Tibial nerve (tissue), 4 donors: ENCODE results near the gene UVSSA. TPM values are rescaled to one million over a fixed set of nuclear protein-coding genes. Genes with fewer than 3 reads are reported as not detected.
"Not testable (repeated sequence)": the region's sequence is repeated elsewhere in the genome, so short reads cannot be mapped to it uniquely, and the experiment has no call there.

Experiments
- DNase-seq, 2 donors: peaks; one replicate each; pipeline ENCODE4 v3.0.0-alpha.2; 2019; ENCODE audit warnings: low spot score in 2 of 2
- H3K27ac ChIP-seq, 4 donors: fragments of 200-600 bp; sonication (generic) in 3 of 4; one replicate each; pipeline ENCODE4 v1.5.1; 2017 to 2019; ENCODE audit warnings: mild to moderate bottlenecking in 1 of 4
- H3K27me3 ChIP-seq, 2 donors: fragments of 200-600 bp; sonication (generic) in 1 of 2; one replicate each; pipeline versions ENCODE4 v1.5.1 to v1.6.0; 2017 to 2019
- H3K36me3 ChIP-seq, 3 donors: fragments of 200-600 bp; sonication (generic); one replicate each; pipeline ENCODE4 v1.5.1; 2018 to 2019
- H3K4me1 ChIP-seq, 4 donors: fragments of 200-600 bp; sonication (generic) in 3 of 4; one replicate each; pipeline ENCODE4 v1.5.1; 2017 to 2019
- H3K4me3 ChIP-seq, 4 donors: fragments of 200-600 bp; sonication (generic) in 3 of 4; one replicate each; pipeline ENCODE4 v1.5.1; 2017 to 2019; ENCODE audit warnings: mild to moderate bottlenecking in 1 of 4, moderate library complexity in 1 of 4
- H3K9me3 ChIP-seq, 4 donors: fragments of 200-600 bp; sonication (generic) in 3 of 4; one replicate each; pipeline ENCODE4 v1.5.1; 2017 to 2019
- CTCF ChIP-seq, 5 experiments: fragments of 200-600 bp in 3 of 5; fragments of 450-650 bp in 2 of 5; sonication (generic) in 3 of 5; IDR thresholded peaks; one replicate each; pipeline ENCODE4 v1.5.1; 2016 to 2019; ENCODE audit warnings: antibody characterized with exemption in 5 of 5, mild to moderate bottlenecking in 3 of 5, moderate library complexity in 2 of 5
- EP300 ChIP-seq, 2 donors: sonication (generic); formaldehyde crosslinking; IDR thresholded peaks; one replicate each; pipeline ENCODE4 v1.6.1; 2017; ENCODE audit warnings: antibody characterized with exemption in 2 of 2, mild to moderate bottlenecking in 1 of 2
- POLR2A ChIP-seq, 2 donors: fragments of 450-650 bp; IDR thresholded peaks; one replicate each; pipeline ENCODE4 v1.6.1; 2017; ENCODE audit warnings: antibody characterized with exemption in 2 of 2, mild to moderate bottlenecking in 2 of 2, moderate library complexity in 2 of 2
- WGBS, 2 donors: methylation state at CpG; one replicate each; pipeline ENCODE4 v1.1.5; 2018; 5-methylcytosine and 5-hydroxymethylcytosine counted together
- total RNA-seq, 4 donors: library from RNA; depleted of rRNA; stranded (reverse); fragments of >200 nt; gene quantifications; one replicate each; pipeline ENCODE4 v1.1.0, GENCODE V29; 2016

The UVSSA gene
- total RNA-seq, 4 donors from 2014 or later = 29.8 to 72.0 (median 30.4) TPM

GRCh38 chr4:1334579-1334895 is 12.5 kb upstream of the UVSSA start:
- no peaks in the 10 kb centered on the region for H3K27me3 ChIP-seq
- TF ChIP-seq POLR2A (IDR thresholded peaks at IDR 0.05) = no peak
- no peak for DNase-seq
- 84 to 91% methylated on average over 6 of the region's 6 CpGs for WGBS, 2 donors
- no peaks in the 10 kb centered on the region for H3K9me3 ChIP-seq
- peak overlapping the region in 3 of 4 donors; percentile 22 to 42 (median 23) for H3K27ac ChIP-seq
- peaks cover 0 to 17% (median 0%) of the 10 kb centered on the region in 4 donors for H3K4me1 ChIP-seq
- H3K36me3 ChIP-seq = peaks cover 10 to 91% (median 11%) of the 10 kb centered on the region in 3 donors
- no peak overlapping the region for H3K4me3 ChIP-seq

GRCh38 chr4:1335193-1335883 is 11.7 kb upstream of the UVSSA start:
- H3K9me3 ChIP-seq, H3K27me3 ChIP-seq, H3K4me3 ChIP-seq, DNase-seq: not testable (repeated sequence)
- peaks cover 0 to 17% (median 0%) of the 10 kb centered on the region in 4 donors for H3K4me1 ChIP-seq
- H3K36me3 ChIP-seq = peaks cover 10 to 92% (median 15%) of the 10 kb centered on the region in 3 donors
- H3K27ac ChIP-seq = peak overlapping the region in 2 of 4 donors; percentile 22 to 55
- WGBS, 2 donors = 80 to 83% methylated on average over 4 of the region's 4 CpGs

GRCh38 chr4:1336088-1336491 is 10.9 kb upstream of the UVSSA start:
- H3K36me3 ChIP-seq = peaks cover 10 to 94% (median 15%) of the 10 kb centered on the region in 3 donors

GRCh38 chr4:1337376-1337831 is 9.6 kb upstream of the UVSSA start:
- WGBS, 2 donors = 92% methylated on average over 11 of the region's 11 CpGs
- Histone ChIP-seq H3K36me3 (peaks cover 10 to 92% (median 15%) of the 10 kb centered on the region in 3 donors), H3K27ac (no peak overlapping the region), H3K4me1 (peaks cover 0 to 8% (median 0%) of the 10 kb centered on the region in 4 donors), H3K27me3 (no peaks in the 10 kb centered on the region), H3K4me3 (no peak overlapping the region), H3K9me3 (no peaks in the 10 kb centered on the region)
- no peak for DNase-seq
- TF ChIP-seq EP300 (IDR thresholded peaks at IDR 0.05) (no peak), CTCF (IDR thresholded peaks at IDR 0.05) (no peak), POLR2A (IDR thresholded peaks at IDR 0.05) (no peak)

More at GRCh38 chr4:1336088-1336491, 10.9 kb upstream of the UVSSA start:
- Histone ChIP-seq H3K4me1 (peaks cover 0 to 17% (median 0%) of the 10 kb centered on the region in 4 donors), H3K9me3 (no peaks in the 10 kb centered on the region), H3K4me3 (no peak overlapping the region), H3K27ac (peak overlapping the region in 2 of 4 donors; percentile 9 to 49), H3K27me3 (no peaks in the 10 kb centered on the region)
- WGBS, 2 donors = 83 to 91% methylated on average over 7 of the region's 7 CpGs
- TF ChIP-seq CTCF (IDR thresholded peaks at IDR 0.05) = no peak
- TF ChIP-seq POLR2A (IDR thresholded peaks at IDR 0.05) = no peak
- no peak for TF ChIP-seq EP300 (IDR thresholded peaks at IDR 0.05)
- DNase-seq = no peak

GRCh38 chr4:1337951-1338751 is 8.9 kb upstream of the UVSSA start:
- DNase-seq = no peak
- Histone ChIP-seq H3K4me1 (peaks cover 0 to under 1% (median 0%) of the 10 kb centered on the region in 4 donors), H3K9me3 (no peaks in the 10 kb centered on the region), H3K27me3 (no peaks in the 10 kb centered on the region), H3K27ac (no peak overlapping the region), H3K36me3 (peaks cover 10 to 84% (median 15%) of the 10 kb centered on the region in 3 donors), H3K4me3 (no peak overlapping the region)
- 94 to 98% methylated on average over 15 to 41 of the region's 41 CpGs for WGBS, 2 donors
- TF ChIP-seq POLR2A (IDR thresholded peaks at IDR 0.05) (no peak), CTCF (IDR thresholded peaks at IDR 0.05) (no peak), EP300 (IDR thresholded peaks at IDR 0.05) (no peak)
